ENCODE data around the gene THEM5.
"Not testable (repeated sequence)": the region's sequence is repeated elsewhere in the genome, so short reads cannot be mapped to it uniquely, and the experiment has no call there.

The THEM5 gene, protein sequence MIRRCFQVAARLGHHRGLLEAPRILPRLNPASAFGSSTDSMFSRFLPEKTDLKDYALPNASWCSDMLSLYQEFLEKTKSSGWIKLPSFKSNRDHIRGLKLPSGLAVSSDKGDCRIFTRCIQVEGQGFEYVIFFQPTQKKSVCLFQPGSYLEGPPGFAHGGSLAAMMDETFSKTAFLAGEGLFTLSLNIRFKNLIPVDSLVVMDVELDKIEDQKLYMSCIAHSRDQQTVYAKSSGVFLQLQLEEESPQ

DNA sequence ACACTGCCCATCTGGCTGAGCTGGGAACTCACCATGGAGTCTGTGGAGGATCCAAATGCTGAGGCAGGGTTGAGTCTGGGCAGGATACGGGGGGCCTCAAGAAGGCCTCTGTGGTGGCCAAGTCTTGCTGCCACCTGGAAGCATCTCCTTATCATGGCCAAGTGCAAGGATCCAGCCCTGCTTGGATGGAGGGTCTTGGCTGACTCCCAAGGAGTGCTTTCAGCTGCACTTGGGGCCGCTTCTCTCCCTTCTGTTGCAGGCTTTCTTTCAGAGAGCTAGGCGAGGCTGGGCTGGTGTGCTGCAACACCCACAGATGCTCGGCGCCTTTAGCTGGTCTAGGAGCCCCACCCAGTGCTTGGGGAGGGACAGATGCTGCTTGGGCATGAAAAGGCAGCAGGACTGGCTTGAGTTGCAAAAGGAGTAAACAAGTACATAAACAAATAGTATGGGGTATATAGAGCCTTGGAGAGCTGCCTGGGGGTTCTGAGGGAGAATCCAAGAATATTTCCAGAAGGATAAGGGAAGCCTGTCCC lies at the start of gene THEM5:
TSS of gene THEM5 (minus strand) at position 302 of the 533 bp plus-strand sequence. CDS start at position 155, 147 bp downstream.
- no peaks in the 10 kb centered on the region; the same call in 1 of the 2 replicates for H3K27me3 ChIP-seq (ENCODE audit: insufficient read depth, low read depth)
- H3K4me1 ChIP-seq (ENCODE audit: low read depth, poor library complexity, severe bottlenecking) = no peaks in the 10 kb centered on the region
- H3K4me3 ChIP-seq (IDR thresholded peaks at IDR 0.05; ENCODE audit: insufficient read depth, low read depth, low read length) = no peak within 1 kb of the TSS
- no peaks in the 10 kb centered on the region for H3K36me3 ChIP-seq (ENCODE audit: insufficient read depth)
- H3K27ac ChIP-seq = no peak within 1 kb of the TSS
- no peak within 1 kb of the TSS for H3K4me2 ChIP-seq
- no peak within 1 kb of the TSS for H2AFZ ChIP-seq (ENCODE audit: low read depth)
- no peaks in the 10 kb centered on the region for H4K20me1 ChIP-seq (ENCODE audit: insufficient read depth)
- TF ChIP-seq, protein P1, sequence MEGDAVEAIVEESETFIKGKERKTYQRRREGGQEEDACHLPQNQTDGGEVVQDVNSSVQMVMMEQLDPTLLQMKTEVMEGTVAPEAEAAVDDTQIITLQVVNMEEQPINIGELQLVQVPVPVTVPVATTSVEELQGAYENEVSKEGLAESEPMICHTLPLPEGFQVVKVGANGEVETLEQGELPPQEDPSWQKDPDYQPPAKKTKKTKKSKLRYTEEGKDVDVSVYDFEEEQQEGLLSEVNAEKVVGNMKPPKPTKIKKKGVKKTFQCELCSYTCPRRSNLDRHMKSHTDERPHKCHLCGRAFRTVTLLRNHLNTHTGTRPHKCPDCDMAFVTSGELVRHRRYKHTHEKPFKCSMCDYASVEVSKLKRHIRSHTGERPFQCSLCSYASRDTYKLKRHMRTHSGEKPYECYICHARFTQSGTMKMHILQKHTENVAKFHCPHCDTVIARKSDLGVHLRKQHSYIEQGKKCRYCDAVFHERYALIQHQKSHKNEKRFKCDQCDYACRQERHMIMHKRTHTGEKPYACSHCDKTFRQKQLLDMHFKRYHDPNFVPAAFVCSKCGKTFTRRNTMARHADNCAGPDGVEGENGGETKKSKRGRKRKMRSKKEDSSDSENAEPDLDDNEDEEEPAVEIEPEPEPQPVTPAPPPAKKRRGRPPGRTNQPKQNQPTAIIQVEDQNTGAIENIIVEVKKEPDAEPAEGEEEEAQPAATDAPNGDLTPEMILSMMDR (conservative IDR thresholded peaks at IDR 0.05; ENCODE audit: low read depth, low read length) = no peak
- H3K79me2 ChIP-seq (ENCODE audit: insufficient read depth, low read depth) = no peaks in the 10 kb centered on the region
- no peak within 1 kb of the TSS for H3K9ac ChIP-seq

DNA sequence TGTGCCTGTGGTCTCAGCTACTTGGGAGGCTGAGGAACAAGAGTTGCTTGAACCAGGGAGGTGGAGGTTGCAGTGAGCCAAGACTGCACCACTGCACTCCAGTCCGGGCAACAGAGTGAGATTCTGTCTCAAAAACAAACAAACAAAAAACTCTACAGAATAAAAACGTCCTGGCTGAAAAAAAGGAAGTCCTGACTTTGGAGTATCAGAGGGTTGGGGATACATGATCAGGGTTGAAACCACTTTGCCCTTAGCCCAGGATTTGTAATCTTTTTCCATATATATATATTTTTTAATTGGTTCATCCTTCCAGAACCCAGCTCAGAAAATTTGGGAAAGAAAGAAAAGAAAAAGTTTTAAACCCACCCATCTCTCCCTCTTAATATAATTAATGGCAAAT lies 49.3 kb upstream of the THEM5 start:
- TF ChIP-seq, protein P1 (conservative IDR thresholded peaks at IDR 0.05; ENCODE audit: low read depth, low read length) = no peak
- Histone ChIP-seq H3K79me2 (ENCODE audit: insufficient read depth, low read depth) (peaks cover 6% of the 10 kb centered on the region; the same call in 1 of the 2 replicates), H3K4me2 (no peak overlapping the region), H3K9ac (no peak overlapping the region), H3K27me3 (ENCODE audit: insufficient read depth, low read depth) (no peaks in the 10 kb centered on the region), H3K4me3 (IDR thresholded peaks at IDR 0.05; ENCODE audit: insufficient read depth, low read depth, low read length) (no peak overlapping the region), H3K27ac (no peak overlapping the region), H3K4me1 (ENCODE audit: low read depth, poor library complexity, severe bottlenecking) (peaks cover 8% of the 10 kb centered on the region), H4K20me1 (ENCODE audit: insufficient read depth) (no peaks in the 10 kb centered on the region), H3K36me3 (ENCODE audit: insufficient read depth) (no peaks in the 10 kb centered on the region), H2AFZ (ENCODE audit: low read depth) (no peak overlapping the region)

DNA sequence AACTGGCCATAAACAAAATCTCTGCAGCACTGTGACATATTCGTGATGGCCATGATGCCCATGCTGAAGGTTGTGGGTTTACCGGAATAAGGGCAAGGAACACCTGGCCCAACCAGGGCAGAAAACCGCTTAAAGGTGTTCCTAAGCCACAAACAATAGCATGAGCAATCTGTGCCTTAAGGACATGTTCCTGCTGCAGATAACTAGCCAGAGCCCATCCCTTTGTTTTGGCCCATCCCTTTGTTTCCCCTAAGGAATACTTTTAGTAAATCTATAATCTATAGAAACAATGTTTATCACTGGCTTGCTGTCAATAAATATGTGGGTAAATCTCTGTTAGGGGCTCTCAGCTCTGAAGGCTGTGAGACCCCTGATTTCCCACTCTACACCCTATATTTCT lies 47.3 kb upstream of the THEM5 start:
- not testable (repeated sequence) for H3K79me2 ChIP-seq (ENCODE audit: insufficient read depth, low read depth); H3K4me1 ChIP-seq (ENCODE audit: low read depth, poor library complexity, severe bottlenecking); H3K9ac ChIP-seq; H2AFZ ChIP-seq (ENCODE audit: low read depth); H3K4me3 ChIP-seq (IDR thresholded peaks at IDR 0.05; ENCODE audit: insufficient read depth, low read depth, low read length); H3K27ac ChIP-seq; H3K27me3 ChIP-seq (ENCODE audit: insufficient read depth, low read depth); H3K4me2 ChIP-seq; H3K36me3 ChIP-seq (ENCODE audit: insufficient read depth); H4K20me1 ChIP-seq (ENCODE audit: insufficient read depth)

DNA sequence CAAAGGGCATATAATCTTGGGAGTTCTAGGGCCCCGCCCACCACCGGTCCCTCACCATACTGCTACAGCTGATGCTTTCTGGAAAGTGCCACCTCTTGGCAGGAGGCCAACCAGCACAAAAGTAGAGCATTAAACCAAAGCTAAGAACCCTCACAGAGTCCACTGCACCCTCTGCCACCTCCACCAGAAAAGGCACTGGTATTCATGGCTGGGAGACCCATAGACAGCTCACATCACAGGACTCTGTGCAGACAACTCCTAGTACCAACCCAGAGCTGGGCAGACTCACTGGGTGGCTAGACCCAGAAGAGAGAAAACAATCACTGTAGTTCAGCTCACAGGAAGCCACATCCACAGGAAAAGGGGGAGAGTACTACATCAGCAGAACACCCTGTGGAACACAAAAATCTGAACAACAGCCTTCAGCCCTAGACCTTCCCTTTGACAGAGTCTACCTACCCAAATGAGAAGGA lies 45.0 kb upstream of the THEM5 start:
- Histone ChIP-seq H3K4me3 (IDR thresholded peaks at IDR 0.05; ENCODE audit: insufficient read depth, low read depth, low read length) (no peak overlapping the region), H3K4me1 (ENCODE audit: low read depth, poor library complexity, severe bottlenecking) (peaks cover 8% of the 10 kb centered on the region), H3K79me2 (ENCODE audit: insufficient read depth, low read depth) (peaks cover 3% of the 10 kb centered on the region; the same call in 1 of the 2 replicates), H3K4me2 (no peak overlapping the region), H2AFZ (ENCODE audit: low read depth) (no peak overlapping the region), H3K27me3 (ENCODE audit: insufficient read depth, low read depth) (no peaks in the 10 kb centered on the region), H3K27ac (no peak overlapping the region), H3K9ac (no peak overlapping the region), H4K20me1 (ENCODE audit: insufficient read depth) (no peaks in the 10 kb centered on the region), H3K36me3 (ENCODE audit: insufficient read depth) (no peaks in the 10 kb centered on the region)
- TF ChIP-seq, protein P1 (conservative IDR thresholded peaks at IDR 0.05; ENCODE audit: low read depth, low read length) = no peak

DNA sequence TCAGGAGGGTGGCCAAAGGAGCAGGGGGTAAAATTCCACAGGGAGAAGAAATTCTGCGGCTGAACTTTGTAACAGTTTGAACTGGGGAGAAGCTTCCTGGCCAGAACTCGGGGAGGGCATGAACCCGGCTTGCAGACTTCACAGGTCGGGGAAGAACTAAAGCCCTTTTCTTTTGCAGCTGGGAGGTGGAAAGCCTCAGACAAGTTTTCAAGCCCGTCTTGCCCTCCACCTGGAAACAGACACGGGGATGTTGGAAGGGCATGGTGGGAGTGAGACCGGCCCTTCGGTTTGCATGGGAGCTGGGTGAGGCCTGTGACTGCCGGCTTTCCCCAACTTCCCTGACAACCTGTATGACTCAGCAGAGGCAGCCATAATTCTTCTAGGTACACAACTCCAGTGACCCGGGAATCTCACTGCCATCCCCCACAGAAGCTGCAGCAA lies 44.5 kb upstream of the THEM5 start:
- Histone ChIP-seq H3K9ac (no peak overlapping the region), H3K79me2 (ENCODE audit: insufficient read depth, low read depth) (peaks cover 3% of the 10 kb centered on the region; the same call in 1 of the 2 replicates), H3K36me3 (ENCODE audit: insufficient read depth) (no peaks in the 10 kb centered on the region), H3K27me3 (ENCODE audit: insufficient read depth, low read depth) (no peaks in the 10 kb centered on the region), H4K20me1 (ENCODE audit: insufficient read depth) (no peaks in the 10 kb centered on the region), H3K4me2 (no peak overlapping the region), H3K4me3 (IDR thresholded peaks at IDR 0.05; ENCODE audit: insufficient read depth, low read depth, low read length) (no peak overlapping the region), H2AFZ (ENCODE audit: low read depth) (no peak overlapping the region), H3K27ac (no peak overlapping the region), H3K4me1 (ENCODE audit: low read depth, poor library complexity, severe bottlenecking) (peaks cover 8% of the 10 kb centered on the region)
- TF ChIP-seq, protein P1 (conservative IDR thresholded peaks at IDR 0.05; ENCODE audit: low read depth, low read length) = no peak
